NB4 (cell line): Measurements from ENCODE around the gene SLC12A7.

Source experiments
- POLR2A ChIP-seq: IDR thresholded peaks from 2 replicates; pipeline ENCODE4 v1.6.1; 2011; ENCODE audit warnings: mild to moderate bottlenecking; ENCODE audit not compliant: insufficient read length; ENCODE audit errors: extremely low read depth
- TF ChIP-seq, protein P1 (sequence below): IDR thresholded peaks from one replicate; pipeline ENCODE4 v1.5.1; 2012; ENCODE audit warnings: low read depth, low read length

DNA sequence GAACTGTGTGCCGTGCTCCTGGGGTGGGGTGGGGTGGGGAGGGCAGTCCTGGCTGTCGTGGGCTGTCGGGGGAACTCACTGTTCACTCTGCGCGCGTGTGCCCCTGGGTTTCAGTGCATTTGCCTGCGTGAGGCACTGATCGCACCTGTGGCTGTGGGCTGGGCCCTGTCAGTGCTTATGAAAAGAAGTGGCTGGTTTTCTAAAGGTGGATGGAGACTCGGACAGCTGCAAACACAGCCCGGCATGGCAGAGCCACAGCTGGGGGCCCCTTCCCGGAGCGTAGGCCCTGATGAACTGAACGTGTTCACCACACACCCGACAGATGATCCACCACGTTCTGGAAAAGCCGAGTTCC, 60.5 kb downstream of the SLC12A7 start:
- TF ChIP-seq, protein P1, sequence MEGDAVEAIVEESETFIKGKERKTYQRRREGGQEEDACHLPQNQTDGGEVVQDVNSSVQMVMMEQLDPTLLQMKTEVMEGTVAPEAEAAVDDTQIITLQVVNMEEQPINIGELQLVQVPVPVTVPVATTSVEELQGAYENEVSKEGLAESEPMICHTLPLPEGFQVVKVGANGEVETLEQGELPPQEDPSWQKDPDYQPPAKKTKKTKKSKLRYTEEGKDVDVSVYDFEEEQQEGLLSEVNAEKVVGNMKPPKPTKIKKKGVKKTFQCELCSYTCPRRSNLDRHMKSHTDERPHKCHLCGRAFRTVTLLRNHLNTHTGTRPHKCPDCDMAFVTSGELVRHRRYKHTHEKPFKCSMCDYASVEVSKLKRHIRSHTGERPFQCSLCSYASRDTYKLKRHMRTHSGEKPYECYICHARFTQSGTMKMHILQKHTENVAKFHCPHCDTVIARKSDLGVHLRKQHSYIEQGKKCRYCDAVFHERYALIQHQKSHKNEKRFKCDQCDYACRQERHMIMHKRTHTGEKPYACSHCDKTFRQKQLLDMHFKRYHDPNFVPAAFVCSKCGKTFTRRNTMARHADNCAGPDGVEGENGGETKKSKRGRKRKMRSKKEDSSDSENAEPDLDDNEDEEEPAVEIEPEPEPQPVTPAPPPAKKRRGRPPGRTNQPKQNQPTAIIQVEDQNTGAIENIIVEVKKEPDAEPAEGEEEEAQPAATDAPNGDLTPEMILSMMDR: no peak
- no peak for TF ChIP-seq POLR2A
